Tibial nerve (tissue), 4 donors: Measurements from ENCODE around the gene GPR62. TPM values are rescaled to one million over a fixed set of nuclear protein-coding genes. Genes with fewer than 3 reads are reported as not detected.
A peak's percentile ranks its signal among the peaks of the same experiment; 100 is the strongest.

Experiments used
- DNase-seq, 2 donors: peaks; one replicate each; pipeline ENCODE4 v3.0.0-alpha.2; 2019; ENCODE audit warnings: low spot score in 2 of 2
- H3K27ac ChIP-seq, 4 donors: fragments of 200-600 bp; sonication (generic) in 3 of 4; one replicate each; pipeline ENCODE4 v1.5.1; 2017 to 2019; ENCODE audit warnings: mild to moderate bottlenecking in 1 of 4
- H3K27me3 ChIP-seq, 2 donors: fragments of 200-600 bp; sonication (generic) in 1 of 2; one replicate each; pipeline versions ENCODE4 v1.5.1 to v1.6.0; 2017 to 2019
- H3K36me3 ChIP-seq, 3 donors: fragments of 200-600 bp; sonication (generic); one replicate each; pipeline ENCODE4 v1.5.1; 2018 to 2019
- H3K4me1 ChIP-seq, 4 donors: fragments of 200-600 bp; sonication (generic) in 3 of 4; one replicate each; pipeline ENCODE4 v1.5.1; 2017 to 2019
- H3K4me3 ChIP-seq, 4 donors: fragments of 200-600 bp; sonication (generic) in 3 of 4; one replicate each; pipeline ENCODE4 v1.5.1; 2017 to 2019; ENCODE audit warnings: mild to moderate bottlenecking in 1 of 4, moderate library complexity in 1 of 4
- H3K9me3 ChIP-seq, 4 donors: fragments of 200-600 bp; sonication (generic) in 3 of 4; one replicate each; pipeline ENCODE4 v1.5.1; 2017 to 2019
- EP300 ChIP-seq, 2 donors: sonication (generic); formaldehyde crosslinking; IDR thresholded peaks; one replicate each; pipeline ENCODE4 v1.6.1; 2017; ENCODE audit warnings: antibody characterized with exemption in 2 of 2, mild to moderate bottlenecking in 1 of 2
- POLR2A ChIP-seq, 2 donors: fragments of 450-650 bp; IDR thresholded peaks; one replicate each; pipeline ENCODE4 v1.6.1; 2017; ENCODE audit warnings: antibody characterized with exemption in 2 of 2, mild to moderate bottlenecking in 2 of 2, moderate library complexity in 2 of 2
- WGBS, 2 donors: methylation state at CpG; one replicate each; pipeline ENCODE4 v1.1.5; 2018; 5-methylcytosine and 5-hydroxymethylcytosine counted together
- total RNA-seq, 4 donors: library from RNA; depleted of rRNA; stranded (reverse); fragments of >200 nt; gene quantifications; one replicate each; pipeline ENCODE4 v1.1.0, GENCODE V29; 2016
- TF ChIP-seq, protein P1 (sequence below), 5 experiments: fragments of 200-600 bp in 3 of 5; fragments of 450-650 bp in 2 of 5; sonication (generic) in 3 of 5; IDR thresholded peaks; one replicate each; pipeline ENCODE4 v1.5.1; 2016 to 2019; ENCODE audit warnings: antibody characterized with exemption in 5 of 5, mild to moderate bottlenecking in 3 of 5, moderate library complexity in 2 of 5

Gene GPR62
- total RNA-seq, 4 donors from 2014 or later: 0.87 to 1.0 TPM; not detected in 2

GRCh38 chr3:51968170-51968775, 13.1 kb downstream of the GPR62 start:
- peaks cover 0 to 69% (median 35%) of the 10 kb centered on the region in 4 donors for H3K4me1 ChIP-seq
- peak overlapping the region; percentile 44 to 99 (median 66) for H3K4me3 ChIP-seq
- no peak for DNase-seq
- no peaks in the 10 kb centered on the region for H3K9me3 ChIP-seq
- no peak for TF ChIP-seq POLR2A (IDR thresholded peaks at IDR 0.05)
- TF ChIP-seq, protein P1, sequence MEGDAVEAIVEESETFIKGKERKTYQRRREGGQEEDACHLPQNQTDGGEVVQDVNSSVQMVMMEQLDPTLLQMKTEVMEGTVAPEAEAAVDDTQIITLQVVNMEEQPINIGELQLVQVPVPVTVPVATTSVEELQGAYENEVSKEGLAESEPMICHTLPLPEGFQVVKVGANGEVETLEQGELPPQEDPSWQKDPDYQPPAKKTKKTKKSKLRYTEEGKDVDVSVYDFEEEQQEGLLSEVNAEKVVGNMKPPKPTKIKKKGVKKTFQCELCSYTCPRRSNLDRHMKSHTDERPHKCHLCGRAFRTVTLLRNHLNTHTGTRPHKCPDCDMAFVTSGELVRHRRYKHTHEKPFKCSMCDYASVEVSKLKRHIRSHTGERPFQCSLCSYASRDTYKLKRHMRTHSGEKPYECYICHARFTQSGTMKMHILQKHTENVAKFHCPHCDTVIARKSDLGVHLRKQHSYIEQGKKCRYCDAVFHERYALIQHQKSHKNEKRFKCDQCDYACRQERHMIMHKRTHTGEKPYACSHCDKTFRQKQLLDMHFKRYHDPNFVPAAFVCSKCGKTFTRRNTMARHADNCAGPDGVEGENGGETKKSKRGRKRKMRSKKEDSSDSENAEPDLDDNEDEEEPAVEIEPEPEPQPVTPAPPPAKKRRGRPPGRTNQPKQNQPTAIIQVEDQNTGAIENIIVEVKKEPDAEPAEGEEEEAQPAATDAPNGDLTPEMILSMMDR (IDR thresholded peaks at IDR 0.05): no peak
- TF ChIP-seq EP300 (IDR thresholded peaks at IDR 0.05): no peak
- peaks cover 0 to 8% (median 0%) of the 10 kb centered on the region in 3 donors for H3K36me3 ChIP-seq
- peak overlapping the region; percentile 94 to 99 (median 96) for H3K27ac ChIP-seq
- WGBS, 2 donors: 7 to 27% methylated on average over 3 to 9 of the region's 11 CpGs
- no peaks in the 10 kb centered on the region for H3K27me3 ChIP-seq

DNA sequence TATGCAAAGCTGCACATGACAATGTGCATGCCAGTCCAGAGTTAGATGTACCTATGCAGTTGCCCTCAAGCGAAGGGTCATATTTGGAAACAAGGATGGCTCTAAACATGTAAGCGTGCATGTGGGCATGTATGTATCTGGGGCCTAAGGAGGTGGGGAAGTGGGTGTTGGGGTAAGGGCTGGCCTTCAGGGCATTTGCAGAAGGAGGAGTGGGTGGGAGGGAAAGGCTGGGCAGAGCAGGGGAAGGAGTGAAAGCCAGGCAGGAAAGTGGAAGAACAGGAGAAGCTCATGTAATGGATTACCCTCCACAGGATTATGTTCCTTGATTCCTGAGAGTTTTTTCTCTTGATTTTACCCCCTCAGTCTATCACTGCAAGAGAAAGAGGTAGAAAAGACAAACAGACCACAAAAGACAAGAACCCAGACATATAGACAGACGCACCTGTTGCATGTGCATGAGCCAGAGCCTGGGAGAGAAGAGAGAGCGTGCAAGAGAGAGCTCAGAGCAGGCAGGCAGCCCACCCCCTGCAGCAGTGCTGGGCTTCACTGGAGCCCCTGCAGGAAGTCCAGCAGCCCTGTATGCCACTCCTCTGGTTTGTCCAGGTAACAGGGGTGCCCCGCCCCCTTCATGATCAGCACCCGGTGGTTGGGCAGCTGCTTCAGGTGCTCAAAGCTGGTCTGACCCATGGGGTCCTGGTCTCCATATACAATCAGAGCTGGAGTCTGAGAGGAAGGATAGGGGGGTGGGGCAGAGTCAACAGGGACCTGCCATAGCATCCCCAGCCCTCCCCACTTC, 13.9 kb downstream of the GPR62 start:
- Histone ChIP-seq H3K36me3 (peaks cover 0 to 8% (median 0%) of the 10 kb centered on the region in 3 donors), H3K27ac (peak overlapping the region in 2 of 4 donors; percentile 94 to 99), H3K9me3 (no peaks in the 10 kb centered on the region), H3K4me1 (peaks cover 0 to 64% (median 35%) of the 10 kb centered on the region in 4 donors), H3K4me3 (no peak overlapping the region), H3K27me3 (no peaks in the 10 kb centered on the region)
- DNase-seq: no peak
- TF ChIP-seq, protein P1 (IDR thresholded peaks at IDR 0.05): no peak
- TF ChIP-seq POLR2A (IDR thresholded peaks at IDR 0.05): no peak
- 82 to 84% methylated on average over 6 of the region's 6 CpGs for WGBS, 2 donors

DNA sequence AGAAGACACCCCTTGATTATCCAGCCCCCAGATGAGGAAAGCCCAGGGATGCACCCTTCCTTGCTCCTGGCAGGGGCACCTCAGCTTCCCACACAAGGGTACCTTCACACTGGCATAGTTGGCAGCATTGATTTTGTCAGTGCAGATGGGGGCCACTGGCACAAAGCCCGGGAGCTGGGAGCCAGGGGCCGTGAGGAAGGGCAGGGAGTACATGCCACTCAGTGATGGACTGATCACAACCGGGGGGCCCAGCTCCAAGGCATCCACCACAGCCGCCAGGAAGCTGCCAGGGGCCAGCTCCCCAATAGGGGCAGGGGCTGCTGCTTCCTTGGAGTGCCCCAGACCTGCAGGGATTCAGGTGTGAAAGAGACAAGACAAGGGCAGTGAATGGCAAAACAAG, 14.7 kb downstream of the GPR62 start:
- no peak for DNase-seq
- Histone ChIP-seq H3K27ac (peak overlapping the region in 1 of 4 donors; percentile 99), H3K4me1 (peaks cover 0 to 64% (median 36%) of the 10 kb centered on the region in 4 donors), H3K36me3 (peaks cover 0 to 8% (median 0%) of the 10 kb centered on the region in 3 donors), H3K4me3 (no peak overlapping the region), H3K9me3 (no peaks in the 10 kb centered on the region), H3K27me3 (no peaks in the 10 kb centered on the region)
- 74 to 80% methylated on average over 1 to 4 of the region's 4 CpGs for WGBS, 2 donors
- TF ChIP-seq POLR2A (IDR thresholded peaks at IDR 0.05) (no peak), EP300 (IDR thresholded peaks at IDR 0.05) (no peak)
- TF ChIP-seq, protein P1 (IDR thresholded peaks at IDR 0.05): no peak

DNA sequence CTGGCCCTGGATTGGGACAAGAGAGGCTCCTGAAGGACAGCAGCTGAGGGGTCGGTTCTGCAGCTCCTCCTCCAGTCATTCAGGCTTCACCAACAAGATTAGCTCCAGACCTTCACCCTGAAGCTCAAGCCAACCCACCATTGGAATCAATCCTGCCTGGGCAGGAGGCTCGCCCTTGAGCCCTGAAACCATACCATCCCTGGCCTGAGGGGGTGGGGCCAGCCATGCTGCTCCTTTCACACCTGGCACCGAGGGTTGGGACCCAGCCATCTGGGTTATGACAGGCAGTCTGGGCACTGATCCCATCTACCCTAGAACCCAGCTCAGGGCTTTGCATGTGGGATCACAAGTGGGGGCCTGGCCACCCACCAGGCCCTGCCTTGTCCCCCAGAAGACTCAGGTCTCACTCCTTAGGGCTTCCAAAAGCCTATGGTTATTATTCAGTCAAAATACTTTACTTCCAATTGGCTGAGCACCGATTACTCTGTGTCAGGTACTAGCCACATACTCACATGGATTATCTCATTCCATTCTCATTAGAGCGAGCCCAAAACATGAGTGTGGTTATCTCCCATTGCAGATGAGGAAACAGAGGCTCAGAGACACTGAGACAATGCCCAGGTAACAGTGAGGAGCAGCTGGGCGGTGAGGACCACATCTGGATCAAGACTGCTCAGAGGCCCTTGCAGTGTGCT, 15.6 kb downstream of the GPR62 start:
- no peaks in the 10 kb centered on the region for H3K9me3 ChIP-seq
- H3K36me3 ChIP-seq: peaks cover 0 to 8% (median 0%) of the 10 kb centered on the region in 3 donors
- no peak overlapping the region for H3K4me3 ChIP-seq
- H3K4me1 ChIP-seq: peaks cover 0 to 63% (median 33%) of the 10 kb centered on the region in 4 donors
- H3K27ac ChIP-seq: peak overlapping the region in 1 of 4 donors; percentile 99
- no peak for TF ChIP-seq EP300 (IDR thresholded peaks at IDR 0.05)
- TF ChIP-seq, protein P1 (IDR thresholded peaks at IDR 0.05): no peak
- no peak for TF ChIP-seq POLR2A (IDR thresholded peaks at IDR 0.05)
- H3K27me3 ChIP-seq: no peaks in the 10 kb centered on the region
- no peak for DNase-seq
- WGBS, 2 donors: 91 to 98% methylated on average over 4 of the region's 6 CpGs
